GM15510 (cell line): ENCODE data around the gene AZI2.

Experiments used
- POLR2A ChIP-seq: IDR thresholded peaks from 3 replicates; pipeline ENCODE4 v1.6.1; 2011; ENCODE audit warnings: borderline replicate concordance; ENCODE audit not compliant: insufficient read length; ENCODE audit errors: extremely low read depth

Gene AZI2

DNA sequence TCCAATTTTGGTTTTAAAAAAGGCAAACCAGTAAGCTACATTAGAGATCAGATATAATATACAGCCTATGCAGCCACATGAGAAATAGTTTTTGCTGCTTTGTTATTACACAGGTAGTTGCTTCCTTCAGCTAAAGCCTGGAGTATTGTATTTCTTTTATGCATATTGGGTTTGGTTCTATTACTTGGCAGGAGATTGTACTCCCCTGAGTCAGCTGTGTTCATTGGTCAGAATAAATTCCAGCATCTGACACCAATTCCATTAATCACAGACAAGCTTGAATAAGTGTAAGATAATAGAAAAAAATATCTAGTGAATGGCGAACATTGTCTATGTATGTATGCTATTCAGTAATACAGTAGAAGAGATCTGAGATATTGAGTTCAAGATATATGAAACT lies 26.2 kb downstream of the AZI2 start:
- no peak for TF ChIP-seq POLR2A

DNA sequence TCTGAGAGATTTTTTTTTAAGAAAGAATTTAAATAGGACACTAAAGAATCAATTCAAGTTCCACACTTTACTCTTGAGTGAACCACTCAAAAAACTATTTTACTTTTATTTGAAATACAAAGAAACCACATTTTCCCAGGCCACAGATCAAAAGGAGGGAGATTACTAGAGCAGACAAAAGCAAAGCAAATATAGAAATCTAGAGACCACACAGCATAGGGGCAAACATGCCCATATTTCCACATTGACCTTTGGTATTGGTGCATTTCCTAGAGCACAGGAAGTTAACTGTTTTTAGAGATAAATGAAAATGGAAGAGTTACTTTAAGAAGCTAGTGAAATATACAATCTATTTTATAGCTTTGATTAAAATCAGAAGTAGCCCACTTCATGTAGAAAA lies 27.6 kb downstream of the AZI2 start:
- TF ChIP-seq POLR2A = no peak

DNA sequence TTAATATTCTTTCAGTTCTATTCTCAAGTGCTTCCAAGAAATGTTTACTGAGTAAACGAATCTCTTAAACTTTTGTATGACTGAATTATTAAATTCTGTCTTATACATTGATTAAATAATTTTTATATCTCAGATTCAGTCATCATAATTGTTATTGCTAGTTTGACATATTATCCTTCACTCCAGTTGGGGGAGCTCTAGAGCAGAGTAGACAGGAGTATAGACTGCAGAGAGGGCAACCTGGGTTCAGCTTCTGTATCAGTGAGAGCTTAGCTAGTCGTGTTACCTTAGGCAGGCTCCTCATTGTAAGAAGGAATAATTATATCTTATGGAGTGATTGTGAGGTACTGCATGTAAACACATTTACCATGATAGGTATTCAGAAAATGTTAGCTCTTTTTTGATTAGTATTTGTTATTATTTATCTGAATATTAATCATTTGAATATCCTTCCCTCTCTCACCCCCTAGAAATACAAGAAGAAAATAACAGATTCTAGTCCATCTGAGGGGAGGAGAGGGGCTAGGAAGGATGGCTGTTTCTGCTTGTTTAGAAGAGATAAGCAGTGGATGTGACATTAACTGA lies 31.1 kb downstream of the AZI2 start:
- no peak for TF ChIP-seq POLR2A

DNA sequence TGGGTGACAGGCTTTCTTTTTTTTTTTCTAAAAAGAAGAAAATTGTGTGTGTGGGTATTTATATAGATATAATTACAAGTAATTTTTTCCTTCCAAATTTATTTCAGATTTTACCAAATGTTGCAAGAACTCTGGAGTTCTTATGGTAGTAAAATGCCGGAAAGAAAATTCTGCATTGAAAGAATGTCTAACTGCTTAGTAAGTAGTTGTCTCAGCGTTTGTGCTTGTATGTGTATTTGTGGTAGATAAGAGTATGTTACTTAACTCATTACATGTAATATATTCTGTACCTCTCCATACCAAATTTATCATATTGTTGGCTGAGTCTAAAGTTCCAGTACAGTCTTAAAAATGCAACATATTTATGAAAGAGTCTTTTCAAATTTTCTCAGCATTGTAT lies 32.4 kb downstream of the AZI2 start:
- TF ChIP-seq POLR2A = no peak

DNA sequence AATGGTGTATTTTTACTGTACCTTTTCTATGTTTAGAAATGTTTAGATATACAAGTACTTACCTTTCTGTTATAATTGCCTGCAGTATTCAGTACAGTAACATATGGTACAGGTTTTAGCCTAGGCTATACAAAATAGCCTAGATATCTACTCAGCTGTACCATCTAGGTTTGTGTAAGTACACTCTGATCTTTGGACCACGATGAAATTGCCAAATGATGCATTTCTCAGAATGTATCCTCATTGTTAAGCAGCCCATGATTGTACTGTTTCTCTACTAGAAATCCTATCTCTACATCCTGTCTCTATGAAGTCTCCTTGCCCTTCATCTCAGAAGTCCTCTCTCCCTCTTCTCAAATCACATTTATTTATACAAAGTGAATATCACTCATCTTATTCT lies 32.9 kb downstream of the AZI2 start:
- no peak for TF ChIP-seq POLR2A

DNA sequence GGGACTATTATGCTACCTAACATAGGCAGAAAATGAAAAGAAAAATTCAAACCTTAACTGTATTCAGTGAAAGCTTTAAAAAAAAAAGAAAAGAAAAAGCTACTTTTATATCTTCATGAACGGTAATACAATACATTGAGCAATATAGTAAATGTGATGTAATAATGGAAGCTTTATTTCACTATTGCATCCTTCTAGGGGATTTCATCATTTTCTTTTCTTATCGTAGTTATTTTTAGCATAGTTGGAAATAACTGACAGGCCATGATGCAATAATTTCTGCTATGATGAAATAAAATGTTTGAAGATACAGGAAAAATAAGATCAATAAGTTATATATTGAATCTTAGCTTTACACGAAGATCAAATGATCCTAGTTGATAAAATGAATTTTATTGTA lies 40.4 kb downstream of the AZI2 start:
- TF ChIP-seq POLR2A = no peak

DNA sequence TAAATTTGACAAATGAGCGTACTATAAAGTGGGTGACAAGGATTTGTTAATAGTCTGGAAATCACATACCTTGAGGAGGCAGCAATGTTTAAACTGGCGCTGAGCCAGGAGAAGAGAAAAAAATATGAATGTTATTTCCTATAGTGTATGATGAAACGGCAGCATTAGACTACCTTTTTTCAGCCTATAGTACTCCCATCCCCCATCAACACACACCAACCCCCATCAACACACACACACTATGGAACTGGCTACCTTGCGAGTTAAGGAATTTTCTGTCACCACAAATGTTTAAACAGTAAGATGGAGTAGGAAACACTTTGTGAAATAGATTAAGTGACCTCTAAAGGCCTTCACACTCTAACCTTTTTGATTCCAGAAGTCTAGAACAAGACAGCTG lies 46.9 kb downstream of the AZI2 start:
- TF ChIP-seq POLR2A = no peak

DNA sequence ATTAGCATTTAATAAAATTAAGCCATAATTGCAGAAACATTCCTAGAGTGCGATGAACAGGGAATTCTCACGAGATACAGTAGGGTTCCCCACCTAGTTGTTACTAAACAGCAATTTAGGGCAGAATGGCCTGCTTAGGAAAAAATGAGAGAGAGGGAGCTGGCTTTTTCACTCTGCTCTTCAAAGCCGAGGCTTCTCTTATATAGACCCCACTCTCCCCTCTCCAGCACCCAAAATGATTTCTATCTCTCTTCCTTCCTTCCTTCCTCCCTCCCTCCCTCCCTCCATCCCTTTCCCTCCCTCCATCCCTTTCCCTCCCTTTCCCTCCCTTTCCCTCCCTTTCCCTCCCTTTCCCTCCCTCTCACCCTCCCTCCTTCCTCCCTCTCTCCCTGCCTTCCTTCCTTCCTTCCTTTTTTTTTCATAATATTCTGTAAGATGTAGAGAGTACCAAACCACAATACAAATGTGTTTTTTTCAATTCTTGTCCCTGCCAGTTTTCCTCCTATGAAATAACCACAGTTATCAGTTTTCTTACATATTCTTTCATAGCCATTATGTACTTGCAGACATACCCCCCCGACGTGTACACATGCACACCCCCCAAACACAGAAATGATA lies 48.2 kb downstream of the AZI2 start:
- TF ChIP-seq POLR2A = no peak

DNA sequence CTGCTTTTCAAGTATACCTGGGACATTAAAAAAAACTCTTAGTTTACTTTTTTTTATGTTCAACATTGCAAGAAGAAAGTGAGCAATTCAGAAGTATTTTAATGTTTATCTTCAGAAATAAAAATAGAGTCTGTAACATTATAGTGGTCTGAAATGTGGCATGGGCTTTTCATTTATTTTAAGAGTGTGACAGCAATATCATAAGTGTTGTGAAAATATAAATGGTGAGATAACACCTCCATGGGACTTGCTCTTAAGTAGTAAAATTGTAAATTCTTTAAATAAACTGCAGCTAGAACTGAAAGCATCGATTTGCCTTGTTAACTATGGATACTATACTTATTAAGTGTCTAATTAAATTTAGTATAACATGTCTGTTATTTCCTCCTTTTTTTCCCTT lies 48.9 kb downstream of the AZI2 start:
- TF ChIP-seq POLR2A = no peak

DNA sequence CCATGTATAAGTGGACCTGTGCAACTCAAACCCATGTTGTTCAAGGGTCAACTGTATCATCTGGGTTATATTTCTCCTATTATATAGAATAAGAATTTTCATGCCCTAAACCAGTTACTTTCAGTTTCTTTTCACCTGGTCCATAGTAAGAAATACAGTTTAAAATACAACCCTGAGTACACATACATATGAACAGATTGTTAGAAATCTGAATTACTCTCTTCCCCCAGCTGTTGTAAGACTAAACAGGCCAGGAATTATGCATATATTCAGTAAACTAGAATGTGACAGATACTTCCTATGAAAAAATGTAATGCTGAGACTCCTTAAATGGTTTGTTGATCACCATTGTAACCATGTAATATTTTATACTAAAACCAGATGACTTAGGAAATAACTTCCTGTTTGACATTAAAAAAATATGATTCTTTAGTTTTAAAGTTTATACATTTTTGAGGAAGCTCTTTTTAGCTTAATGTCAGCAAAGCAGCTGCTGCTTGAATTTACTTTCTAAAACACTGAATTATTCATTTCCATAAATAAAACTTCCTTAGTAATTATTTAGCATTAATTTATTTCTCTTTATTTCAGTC lies 52.6 kb downstream of the AZI2 start:
- no peak for TF ChIP-seq POLR2A

DNA sequence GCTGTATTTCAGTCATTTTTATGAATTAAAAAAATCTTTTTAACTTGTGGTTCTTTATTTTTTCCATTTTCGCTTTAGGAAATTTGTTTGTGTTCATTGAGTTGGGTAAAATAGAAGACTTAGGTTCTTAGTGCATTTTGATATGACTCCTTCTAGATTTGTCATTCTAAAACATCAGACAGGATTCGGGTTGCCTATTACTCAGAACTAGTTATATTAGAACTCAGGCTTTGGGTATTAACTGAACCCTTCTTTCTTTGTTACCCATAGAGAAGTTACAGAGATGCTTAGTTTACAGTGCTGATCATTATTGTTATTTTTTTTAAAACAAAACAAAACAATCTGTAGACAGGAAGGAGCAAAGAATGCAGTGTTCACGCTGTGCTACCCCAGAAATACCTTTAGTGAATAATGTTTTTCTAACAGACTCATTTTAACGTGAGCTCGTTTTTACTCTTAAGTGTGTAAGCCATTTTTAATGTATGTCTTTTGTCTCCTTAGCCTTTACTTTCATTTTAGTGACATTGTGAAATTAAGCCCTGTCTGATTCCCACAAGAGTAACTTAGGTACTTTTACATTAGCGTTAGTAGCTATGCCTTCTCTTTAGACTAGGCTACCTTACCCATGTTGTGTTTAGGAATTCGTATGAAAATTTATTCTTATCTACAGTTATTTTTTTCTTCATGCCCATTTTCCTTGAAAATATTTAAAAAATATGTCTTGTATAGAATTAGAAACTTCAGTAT lies 53.8 kb downstream of the AZI2 start:
- TF ChIP-seq POLR2A = no peak

DNA sequence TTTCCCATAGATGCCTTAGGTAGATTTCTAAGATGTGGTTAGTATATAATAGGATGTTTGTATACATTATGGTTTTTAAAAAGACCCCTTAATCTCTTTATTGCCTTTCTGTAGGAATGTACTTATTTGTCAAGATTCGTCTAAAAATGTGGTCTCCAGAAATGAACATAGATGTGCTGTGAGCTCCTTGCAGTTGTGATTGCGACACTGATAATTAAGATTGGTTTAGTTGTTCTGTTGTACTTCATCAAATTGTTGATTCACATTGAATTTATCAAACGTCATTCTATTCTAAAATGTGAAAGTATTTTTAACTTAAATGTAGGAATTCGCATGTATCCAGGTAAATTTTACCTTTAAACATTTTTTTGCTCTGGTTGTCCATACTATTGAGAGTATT lies 56.0 kb downstream of the AZI2 start:
- TF ChIP-seq POLR2A = no peak

DNA sequence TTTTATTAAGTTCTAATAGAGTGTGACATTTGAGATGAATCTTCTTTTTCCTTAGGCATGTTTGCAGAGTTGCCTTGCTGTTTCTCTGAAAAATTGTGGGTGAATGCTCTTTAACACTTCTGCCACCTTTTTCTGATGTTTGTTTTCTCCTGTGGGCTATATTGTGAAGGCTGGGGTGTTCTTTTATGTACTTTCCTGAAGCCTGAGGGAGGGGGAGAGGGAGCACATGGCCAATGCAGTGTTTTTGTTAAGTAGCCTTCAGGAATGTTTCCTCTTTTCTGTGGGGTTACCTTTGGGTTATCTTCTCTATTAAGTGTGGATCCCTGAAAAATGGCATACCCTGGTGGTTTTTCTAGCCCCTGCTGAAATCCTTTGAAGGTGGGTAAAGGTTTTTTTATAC lies 57.0 kb downstream of the AZI2 start:
- TF ChIP-seq POLR2A = no peak

DNA sequence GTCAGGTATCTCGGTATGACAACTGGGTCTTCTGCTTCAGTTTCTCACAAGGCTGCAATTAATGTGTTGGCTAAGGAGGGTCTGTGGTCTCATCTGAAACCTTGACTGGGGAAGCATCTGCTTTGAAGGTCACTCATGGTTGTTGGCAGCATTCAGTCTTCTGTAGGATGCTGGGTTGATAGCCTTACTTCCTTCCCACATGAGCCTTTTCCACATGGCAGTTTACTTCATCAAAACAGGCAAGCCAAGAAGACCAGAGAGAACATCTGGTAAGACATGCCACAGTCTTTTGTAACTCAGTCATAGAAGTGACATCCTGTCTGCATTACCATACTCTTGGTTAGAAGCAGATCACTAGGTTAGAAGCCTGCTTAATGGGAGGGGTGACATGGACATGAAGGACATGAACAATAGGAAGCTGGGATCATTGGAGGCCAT lies 57.7 kb downstream of the AZI2 start:
- no peak for TF ChIP-seq POLR2A

DNA sequence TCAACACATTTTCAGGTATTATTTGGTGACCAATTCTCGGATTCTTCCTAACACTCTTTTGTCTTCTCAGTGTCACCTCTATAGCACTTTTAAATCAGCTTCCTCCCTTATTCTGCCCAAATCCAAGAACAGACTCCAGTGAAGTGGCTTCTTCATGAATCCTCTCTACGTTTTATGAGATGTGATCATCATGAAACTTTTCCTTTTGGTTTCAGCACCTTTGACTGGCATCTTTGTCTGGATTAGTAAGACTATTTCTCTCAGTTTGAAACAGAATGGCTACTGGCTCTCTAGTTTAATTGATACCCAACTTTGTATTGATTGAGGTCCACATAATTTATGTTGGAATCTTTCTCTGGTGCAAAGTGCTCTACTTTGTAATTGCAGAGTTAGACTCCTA lies 61.6 kb downstream of the AZI2 start:
- no peak for TF ChIP-seq POLR2A

DNA sequence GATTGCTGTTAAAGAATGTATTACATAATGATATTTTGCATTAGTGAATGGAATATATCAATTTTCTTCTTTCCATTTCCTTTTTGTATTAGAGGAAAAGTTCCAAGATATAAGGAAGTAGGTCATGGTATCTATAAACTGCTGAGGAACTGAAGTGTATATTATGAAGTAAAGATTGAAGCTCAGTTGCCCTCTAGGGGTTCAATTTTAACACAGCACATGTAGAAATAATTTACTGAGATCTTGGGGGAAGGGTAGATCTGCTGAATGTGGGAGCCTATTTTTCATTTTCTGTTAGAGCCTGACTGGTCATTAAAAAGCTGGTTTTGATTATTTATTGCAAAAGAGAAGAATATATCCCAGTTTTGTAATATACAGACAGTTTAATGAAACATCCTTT lies 62.0 kb downstream of the AZI2 start:
- TF ChIP-seq POLR2A = no peak
